Measurements from ENCODE around the gene B9D1. TPM values are rescaled to one million over a fixed set of nuclear protein-coding genes. Genes with fewer than 3 reads are reported as not detected.
A peak's percentile ranks its signal among the peaks of the same experiment; 100 is the strongest.

B9D1 gene
- total and polyA plus RNA-seq, 2 of the 13 experiments (the other 11 are each of a cell fraction or from before 2014, with no cell fraction given) = 27.7 to 31.1 TPM

GRCh38 chr17:19304209-19304608 is 58.3 kb downstream of the B9D1 start (continued):
- TF ChIP-seq MAFF (IDR thresholded peaks at IDR 0.05; ENCODE audit: low read depth, low read length) = 0 out of 2 replicates have a peak, but pooled peaks have one; percentile 2
- peak; percentile 77 for TF ChIP-seq ELF1 (CRISPR knock-in tag; IDR thresholded peaks at IDR 0.05)
- TF ChIP-seq CREM (IDR thresholded peaks at IDR 0.05) = 0 out of 2 replicates have a peak, but pooled peaks have one; percentile 8
- no peak for TF ChIP-seq CREM (CRISPR knock-in tag; IDR thresholded peaks at IDR 0.05)
- TF ChIP-seq EHMT2 (IDR thresholded peaks at IDR 0.05; ENCODE audit: borderline replicate concordance, low read depth, low read length) = no peak

- ChIA-PET POLR2A (interaction anchor here (0.6 kb wide), 1 partner anchor 25 kb away, joined by 3 read pairs; no protein-coding TSS in a partner anchor), CTCF (ENCODE audit: low intra/inter-chr PET ratio, low total read pairs) (no interaction called here)
- no peaks in the 10 kb centered on the region for H3K27me3 ChIP-seq (ENCODE audit: control insufficient read depth in 1 of 2, insufficient read depth in 2 of 2, low read length in 2 of 2)
- FAIRE-seq (no peak), DNase-seq (ENCODE audit: low spot score) (no peak), ATAC-seq (no peak)
- H3K9me3 ChIP-seq (ENCODE audit: low read length) = no peaks in the 10 kb centered on the region
- in situ Hi-C loops (cut with HindIII; ENCODE audit: extremely low pct_ligation_motif_present, low pct_unique_long_range_greater_than_20kb) = no loop called here
- H3K79me2 ChIP-seq (ENCODE audit: insufficient read depth, low read length) = no peaks in the 10 kb centered on the region
- H2AFZ ChIP-seq (ENCODE audit: low read length) = no peak overlapping the region
- no peaks in the 10 kb centered on the region for H3K36me3 ChIP-seq (replicated peaks in 1 of 2; ENCODE audit: control insufficient read depth in 1 of 2, insufficient read depth in 2 of 2, low read length in 2 of 2)
- no TSS peak for BruUV-seq (replicated peaks)
- H3K27ac ChIP-seq (ENCODE audit: extremely low read length, insufficient read depth, low read length) = no peak overlapping the region
- whole genome bisulfite sequencing (ENCODE audit: low lambda C conversion rate) = 97% methylated on average over 8 of the region's 9 CpGs
- no peak overlapping the region for H3K4me3 ChIP-seq (replicated peaks in 1 of 3; ENCODE audit: insufficient read depth in 1 of 3, low read depth in 2 of 3, low read length in 3 of 3)
- H3K4me2 ChIP-seq (ENCODE audit: low read depth, low read length) = no peak overlapping the region
- 0 out of 2 replicates have a peak, but pooled peaks cover 2% of the 10 kb centered on the region for H4K20me1 ChIP-seq (ENCODE audit: insufficient read depth, low read length)
- TF ChIP-seq NAIF1 (CRISPR knock-in tag; IDR thresholded peaks at IDR 0.05; ENCODE audit: borderline replicate concordance) (no peak), SKIL (CRISPR knock-in tag; IDR thresholded peaks at IDR 0.05; ENCODE audit: borderline replicate concordance) (no peak), RBM39 (IDR thresholded peaks at IDR 0.05; ENCODE audit: low read depth, low read length, poor library complexity, severe bottlenecking) (no peak), CREB1 (IDR thresholded peaks at IDR 0.05) (no peak), CREB1 (CRISPR knock-in tag; IDR thresholded peaks at IDR 0.05) (no peak), ZNF879 (CRISPR knock-in tag; IDR thresholded peaks at IDR 0.05) (no peak), MED1 (CRISPR knock-in tag; IDR thresholded peaks at IDR 0.05) (no peak), PCBP1 (IDR thresholded peaks at IDR 0.05; ENCODE audit: borderline replicate concordance, low read depth, low read length) (no peak), IKZF4 (CRISPR knock-in tag; IDR thresholded peaks at IDR 0.05; ENCODE audit: borderline replicate concordance, low read depth, not compliant biosample characterization) (no peak)
- peaks cover 36% of the 10 kb centered on the region for H3K4me1 ChIP-seq (ENCODE audit: insufficient read depth, low read length)
- intact Hi-C loops (cut with micrococcal nuclease; ENCODE audit: unreplicated experiment) = no loop called here
- H3K9ac ChIP-seq (ENCODE audit: insufficient read depth, low read depth, low read length) = no peak overlapping the region
Measured at GRCh38 chr17:19303367-19303776, 59.2 kb downstream of the B9D1 start.
